KMS-11 (cell line): ENCODE measurements around the gene SLC1A4.

Source experiments
- H2AFZ ChIP-seq: fragments of 200-600 bp; sonication (generic); 2 replicates; pipeline ENCODE4 v1.6.1; 2016; ENCODE audit warnings: antibody characterized with exemption, mixed run types, low read depth
- H3K27ac ChIP-seq: fragments of 200-600 bp; sonication (generic); 2 replicates; pipeline ENCODE4 v1.6.1; 2016; ENCODE audit warnings: mild to moderate bottlenecking, mixed run types
- H3K27me3 ChIP-seq: fragments of 200-600 bp; sonication (generic); 2 replicates; pipeline ENCODE4 v1.6.1; 2017; ENCODE audit warnings: mild to moderate bottlenecking, low read depth, mixed run types, moderate library complexity; ENCODE audit not compliant: insufficient read depth
- H3K36me3 ChIP-seq: fragments of 200-600 bp; sonication (generic); 2 replicates; pipeline ENCODE4 v1.6.1; 2017; ENCODE audit warnings: mild to moderate bottlenecking, mixed run types; ENCODE audit not compliant: insufficient read depth
- H3K4me1 ChIP-seq: fragments of 200-600 bp; sonication (generic); 2 replicates; pipeline ENCODE4 v1.6.1; 2016; ENCODE audit warnings: mild to moderate bottlenecking, low read depth, mixed run types; ENCODE audit not compliant: poor library complexity, severe bottlenecking
- H3K4me2 ChIP-seq: fragments of 200-600 bp; sonication (generic); 2 replicates; pipeline ENCODE4 v1.7.0; 2016; ENCODE audit warnings: mild to moderate bottlenecking, mixed run types
- H3K4me3 ChIP-seq: fragments of 200-600 bp; sonication (generic); IDR thresholded peaks from 2 replicates; pipeline ENCODE4 v1.6.1; 2017; ENCODE audit warnings: low read depth, low read length, mixed read lengths; ENCODE audit not compliant: insufficient read depth
- H3K79me2 ChIP-seq: fragments of 200-600 bp; sonication (generic); 2 replicates; pipeline ENCODE4 v1.6.1; 2016; ENCODE audit warnings: low read depth, mixed run types; ENCODE audit not compliant: insufficient read depth
- H3K9ac ChIP-seq: fragments of 200-600 bp; sonication (generic); 2 replicates; pipeline ENCODE4 v1.6.1; 2016; ENCODE audit warnings: mild to moderate bottlenecking, mixed run types
- H4K20me1 ChIP-seq: fragments of 200-600 bp; sonication (generic); 2 replicates; pipeline ENCODE4 v1.6.1; 2016; ENCODE audit warnings: mild to moderate bottlenecking, mixed run types; ENCODE audit not compliant: insufficient read depth
- TF ChIP-seq, protein P1 (sequence below): fragments of 200-600 bp; sonication (generic); conservative IDR thresholded peaks from 2 replicates; pipeline ENCODE4 v1.6.1; 2017; ENCODE audit warnings: low read depth, mild to moderate bottlenecking, antibody characterized with exemption, low read length, moderate library complexity, mixed read lengths

Gene SLC1A4

GRCh38 chr2:65067806-65068553, 78.8 kb downstream of the SLC1A4 start:
- no peaks in the 10 kb centered on the region for H4K20me1 ChIP-seq
- H3K27me3 ChIP-seq, result no peaks in the 10 kb centered on the region
- peaks cover 43% of the 10 kb centered on the region for H3K4me1 ChIP-seq
- no peak overlapping the region for H2AFZ ChIP-seq
- H3K36me3 ChIP-seq, result no peaks in the 10 kb centered on the region
- TF ChIP-seq, protein P1, sequence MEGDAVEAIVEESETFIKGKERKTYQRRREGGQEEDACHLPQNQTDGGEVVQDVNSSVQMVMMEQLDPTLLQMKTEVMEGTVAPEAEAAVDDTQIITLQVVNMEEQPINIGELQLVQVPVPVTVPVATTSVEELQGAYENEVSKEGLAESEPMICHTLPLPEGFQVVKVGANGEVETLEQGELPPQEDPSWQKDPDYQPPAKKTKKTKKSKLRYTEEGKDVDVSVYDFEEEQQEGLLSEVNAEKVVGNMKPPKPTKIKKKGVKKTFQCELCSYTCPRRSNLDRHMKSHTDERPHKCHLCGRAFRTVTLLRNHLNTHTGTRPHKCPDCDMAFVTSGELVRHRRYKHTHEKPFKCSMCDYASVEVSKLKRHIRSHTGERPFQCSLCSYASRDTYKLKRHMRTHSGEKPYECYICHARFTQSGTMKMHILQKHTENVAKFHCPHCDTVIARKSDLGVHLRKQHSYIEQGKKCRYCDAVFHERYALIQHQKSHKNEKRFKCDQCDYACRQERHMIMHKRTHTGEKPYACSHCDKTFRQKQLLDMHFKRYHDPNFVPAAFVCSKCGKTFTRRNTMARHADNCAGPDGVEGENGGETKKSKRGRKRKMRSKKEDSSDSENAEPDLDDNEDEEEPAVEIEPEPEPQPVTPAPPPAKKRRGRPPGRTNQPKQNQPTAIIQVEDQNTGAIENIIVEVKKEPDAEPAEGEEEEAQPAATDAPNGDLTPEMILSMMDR, result no peak
- no peak overlapping the region for H3K4me2 ChIP-seq
- no peak overlapping the region for H3K9ac ChIP-seq
- H3K4me3 ChIP-seq, result no peak overlapping the region
- peaks cover 25% of the 10 kb centered on the region; the same call in 1 of the 2 replicates for H3K79me2 ChIP-seq
- H3K27ac ChIP-seq, result no peak overlapping the region

DNA sequence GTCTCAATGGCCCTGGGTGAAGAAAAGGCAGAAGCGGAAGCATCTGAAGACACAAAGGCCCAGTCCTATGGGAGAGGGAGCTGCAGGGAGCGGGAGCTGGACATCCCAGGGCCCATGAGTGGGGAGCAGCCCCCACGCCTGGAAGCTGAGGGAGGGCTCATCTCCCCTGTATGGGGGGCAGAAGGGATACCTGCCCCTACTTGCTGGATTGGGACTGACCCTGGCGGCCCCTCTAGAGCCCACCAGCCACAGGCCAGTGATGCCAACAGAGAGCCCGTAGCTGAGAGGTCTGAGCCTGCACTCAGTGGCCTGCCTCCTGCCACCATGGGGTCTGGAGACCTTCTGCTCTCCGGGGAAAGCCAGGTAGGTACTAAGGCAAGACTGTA, 80.2 kb downstream of the SLC1A4 start:
- Histone ChIP-seq H3K4me2 (no peak overlapping the region), H3K27me3 (no peaks in the 10 kb centered on the region), H3K79me2 (peaks cover 13% of the 10 kb centered on the region; the same call in 1 of the 2 replicates), H2AFZ (no peak overlapping the region), H3K4me1 (peaks cover 29% of the 10 kb centered on the region), H3K36me3 (no peaks in the 10 kb centered on the region), H3K9ac (no peak overlapping the region), H3K4me3 (no peak overlapping the region), H4K20me1 (no peaks in the 10 kb centered on the region), H3K27ac (no peak overlapping the region)
- TF ChIP-seq, protein P1, result no peak

- H3K4me1 ChIP-seq, result peaks cover 23% of the 10 kb centered on the region
- H4K20me1 ChIP-seq, result no peaks in the 10 kb centered on the region
- TF ChIP-seq, protein P1, result no peak
- no peak overlapping the region for H3K4me2 ChIP-seq
- H3K27ac ChIP-seq, result no peak overlapping the region
- H3K27me3 ChIP-seq, result no peaks in the 10 kb centered on the region
- no peak overlapping the region for H2AFZ ChIP-seq
- no peak overlapping the region for H3K4me3 ChIP-seq
- peaks cover 11% of the 10 kb centered on the region; the same call in 1 of the 2 replicates for H3K79me2 ChIP-seq
- H3K36me3 ChIP-seq, result no peaks in the 10 kb centered on the region
- H3K9ac ChIP-seq, result no peak overlapping the region
Observed at GRCh38 chr2:65070172-65070830, 81.1 kb downstream of the SLC1A4 start.

DNA sequence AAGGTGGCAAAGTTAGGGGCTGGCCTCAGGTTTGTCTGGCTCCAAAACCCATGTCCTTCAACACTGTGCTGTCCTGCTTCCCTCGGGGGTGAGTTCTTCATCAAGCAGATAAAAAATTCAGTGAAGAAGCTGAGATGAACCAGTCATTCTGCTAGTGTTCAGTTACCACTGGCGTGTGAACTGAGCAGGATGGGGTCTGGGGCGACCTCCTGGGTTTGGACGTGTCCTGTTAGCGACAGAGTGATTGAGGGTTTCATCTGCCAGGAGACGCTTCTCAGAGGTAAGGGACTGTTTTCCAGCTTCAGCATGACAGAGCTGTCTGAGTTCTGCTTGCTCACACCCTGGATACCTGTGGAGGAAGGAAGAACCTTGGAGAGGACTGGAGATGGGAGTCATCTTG, 81.7 kb downstream of the SLC1A4 start:
- Histone ChIP-seq H3K4me2 (no peak overlapping the region), H3K9ac (no peak overlapping the region), H3K4me1 (peaks cover 17% of the 10 kb centered on the region), H3K79me2 (peaks cover 5% of the 10 kb centered on the region; the same call in 1 of the 2 replicates), H2AFZ (no peak overlapping the region), H3K27ac (no peak overlapping the region), H4K20me1 (no peaks in the 10 kb centered on the region), H3K36me3 (no peaks in the 10 kb centered on the region), H3K4me3 (no peak overlapping the region), H3K27me3 (no peaks in the 10 kb centered on the region)
- TF ChIP-seq, protein P1, result no peak
